Fibroblast of villous mesenchyme (primary cell): Measurements from ENCODE around the gene BMP10. TPM values are rescaled to one million over a fixed set of nuclear protein-coding genes. Genes with fewer than 3 reads are reported as not detected.

Source experiments
- DNase-seq: peaks from one replicate; pipeline ENCODE4 v3.0.0-alpha.2; 2010; ENCODE audit warnings: low read depth
- H3K4me3 ChIP-seq: 2 replicates; pipeline ENCODE4 v1.5.1; 2011; ENCODE audit warnings: low read depth, mild to moderate bottlenecking, low read length
- CTCF ChIP-seq: IDR thresholded peaks from 2 replicates; pipeline ENCODE4 v1.5.1; 2012; ENCODE audit warnings: low read depth, mild to moderate bottlenecking, low read length; ENCODE audit not compliant: insufficient read depth
- total RNA-seq: library from RNA; depleted of rRNA; stranded (reverse); fragments of >200 nt; gene quantifications from 2 replicates; pipeline ENCODE4 v1.2.3, GENCODE V29; 2012

Gene BMP10
- total RNA-seq, 1 donor: not detected

- no peak for DNase-seq
- no peak for TF ChIP-seq CTCF
- no peak overlapping the region for H3K4me3 ChIP-seq
Observed at GRCh38 chr2:68880213-68880612, 9.0 kb upstream of the BMP10 start.

- TF ChIP-seq CTCF: no peak
- H3K4me3 ChIP-seq: no peak overlapping the region
- DNase-seq: peak; percentile 56
Observed at GRCh38 chr2:68879296-68879695, 8.1 kb upstream of the BMP10 start.

- peak; percentile 26 for DNase-seq
- no peak for TF ChIP-seq CTCF
- no peak overlapping the region for H3K4me3 ChIP-seq
Observed at GRCh38 chr2:68878753-68879152, 7.6 kb upstream of the BMP10 start.

GRCh38 chr2:68878071-68878711 lies 7.0 kb upstream of the BMP10 start:
- no peak for DNase-seq
- H3K4me3 ChIP-seq: no peak overlapping the region
- TF ChIP-seq CTCF: no peak

- no peak for TF ChIP-seq CTCF
Observed at GRCh38 chr2:68877079-68877772, 6.0 kb upstream of the BMP10 start.

GRCh38 chr2:68870215-68870614 lies 982 bp downstream of the BMP10 start:
- no peak for TF ChIP-seq CTCF
- H3K4me3 ChIP-seq: no peak overlapping the region
- DNase-seq: no peak

More at GRCh38 chr2:68877079-68877772, 6.0 kb upstream of the BMP10 start:
- H3K4me3 ChIP-seq: no peak overlapping the region
- no peak for DNase-seq
